GM21619 (cell line): Measurements from ENCODE around the gene ZNF337.
"Not testable (repeated sequence)": the region's sequence is repeated elsewhere in the genome, so short reads cannot be mapped to it uniquely, and the experiment has no call there.

ENCODE experiments used
- ATAC-seq: cut with Tn5 transposase; IDR thresholded peaks from one replicate; pipeline ENCODE4 v1.9.1; 2021; ENCODE audit not compliant: unreplicated experiment

The ZNF337 gene

GRCh38 chr20:25630615-25631014, 66.0 kb downstream of the ZNF337 start:
- ATAC-seq: not testable (repeated sequence)

- no peak for ATAC-seq
Observed at GRCh38 chr20:25629816-25630499, 66.7 kb downstream of the ZNF337 start.

DNA sequence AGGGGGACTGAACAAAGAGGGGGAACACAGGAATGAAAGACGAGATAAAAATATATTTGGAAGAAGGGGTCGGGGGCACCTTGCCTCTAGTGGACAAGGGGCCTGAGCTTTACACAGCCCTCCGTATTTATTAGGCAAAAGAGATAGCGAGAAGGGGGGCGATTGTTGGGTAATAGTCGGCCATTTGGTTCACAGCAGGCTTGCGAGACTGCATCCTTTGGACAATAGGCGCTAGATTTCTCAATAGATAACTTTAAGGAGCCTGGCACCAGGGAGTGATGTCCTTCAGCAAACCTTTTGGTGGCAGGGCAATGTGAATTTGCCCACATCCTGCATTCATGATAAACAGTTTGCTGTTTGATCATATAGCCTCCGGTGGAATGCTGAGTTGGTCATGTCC, 69.9 kb downstream of the ZNF337 start:
- ATAC-seq: no peak

DNA sequence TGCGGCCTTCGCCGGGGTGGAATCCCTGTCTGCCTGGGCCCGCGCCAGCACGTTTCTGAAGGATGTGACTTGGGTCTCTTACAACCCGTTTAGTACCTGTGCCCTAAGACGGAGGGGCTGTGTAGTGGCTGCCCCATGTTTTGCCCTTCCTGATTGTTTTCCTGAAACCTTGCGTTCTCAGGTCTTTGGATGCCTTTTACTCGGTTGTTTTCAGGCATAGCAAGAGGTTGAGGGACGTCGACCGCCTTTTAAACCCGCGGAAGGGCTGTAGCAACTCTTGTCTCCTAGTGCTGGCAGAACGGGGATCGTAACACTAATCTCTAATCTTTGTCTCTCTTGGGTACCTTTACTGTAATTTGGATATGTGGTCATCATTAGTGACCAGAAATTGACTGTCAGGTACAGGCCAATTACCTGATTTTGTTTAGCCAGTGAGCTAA, 72.1 kb downstream of the ZNF337 start:
- ATAC-seq: no peak
